CD8-positive, alpha-beta memory T cell (primary cell): Measurements from ENCODE around the gene C1QTNF12. TPM values are rescaled to one million over a fixed set of nuclear protein-coding genes. Genes with fewer than 3 reads are reported as not detected.
"Not testable (repeated sequence)": the region's sequence is repeated elsewhere in the genome, so short reads cannot be mapped to it uniquely, and the experiment has no call there.

Source experiments
- CTCF ChIA-PET: fragments of 350-600 bp; sonication (Branson Sonifier 250); formaldehyde crosslinking; loops from one replicate; lab custom pipeline; 2021; ENCODE audit warnings: antibody characterized with exemption; lab: Charles Lee
- POLR2A ChIA-PET: fragments of 350-600 bp; sonication (Branson Sonifier 250); formaldehyde crosslinking; loops from one replicate; lab custom pipeline; 2021; ENCODE audit warnings: antibody characterized with exemption; lab: Charles Lee
- DNase-seq, 5 donors: peaks; one replicate each; pipeline versions ENCODE4 v3.0.0 to v3.0.0-alpha.2; 2020 to 2022; ENCODE audit warnings: mixed read lengths in 1 of 5
- H3K27ac ChIP-seq: one replicate; pipeline ENCODE4 v1.7.0; 2013; ENCODE audit warnings: low read depth, mild to moderate bottlenecking, low read length, moderate library complexity
- H3K27me3 ChIP-seq: 2 replicates; pipeline ENCODE4 v1.7.0; 2013; ENCODE audit warnings: low read length, mild to moderate bottlenecking; ENCODE audit not compliant: insufficient read depth, poor library complexity, severe bottlenecking
- H3K36me3 ChIP-seq: 2 replicates; pipeline ENCODE4 v1.7.0; 2013; ENCODE audit warnings: mild to moderate bottlenecking, low read length, moderate library complexity; ENCODE audit not compliant: insufficient read depth
- H3K4me1 ChIP-seq: 2 replicates; pipeline ENCODE4 v1.7.0; 2013; ENCODE audit warnings: mild to moderate bottlenecking, low read length, moderate library complexity; ENCODE audit not compliant: insufficient read depth
- H3K4me3 ChIP-seq: 2 replicates; pipeline ENCODE4 v1.7.0; 2013; ENCODE audit warnings: mild to moderate bottlenecking, low read length
- H3K9me3 ChIP-seq: 2 replicates; pipeline ENCODE4 v1.7.0; 2013; ENCODE audit warnings: mild to moderate bottlenecking, low read length
- H3K27ac Mint-ChIP-seq, 8 donors: one replicate each; pipeline ENCODE4 v1.8.0; 2020 to 2021; ENCODE audit warnings: mixed read lengths in 8 of 8, mild to moderate bottlenecking in 6 of 8, inconsistent platforms in 3 of 8, moderate library complexity in 3 of 8
- H3K27me3 Mint-ChIP-seq, 2 donors: one replicate each; pipeline ENCODE4 v1.8.0; 2020 to 2021; ENCODE audit warnings: mixed read lengths in 2 of 2, mild to moderate bottlenecking in 1 of 2, moderate library complexity in 1 of 2
- H3K36me3 Mint-ChIP-seq, 3 donors: one replicate each; pipeline ENCODE4 v1.8.0; 2020 to 2021; ENCODE audit warnings: mixed read lengths in 3 of 3, inconsistent platforms in 1 of 3, mild to moderate bottlenecking in 1 of 3
- H3K4me1 Mint-ChIP-seq, 3 donors: one replicate each; pipeline ENCODE4 v1.8.0; 2020 to 2021; ENCODE audit warnings: mixed read lengths in 3 of 3, inconsistent platforms in 1 of 3, mild to moderate bottlenecking in 1 of 3
- H3K4me3 Mint-ChIP-seq, 7 donors: one replicate each; pipeline ENCODE4 v1.8.0; 2020 to 2021; ENCODE audit warnings: mixed read lengths in 7 of 7, mild to moderate bottlenecking in 6 of 7, moderate library complexity in 4 of 7, inconsistent platforms in 2 of 7
- H3K9me3 Mint-ChIP-seq, 5 donors: one replicate each; pipeline ENCODE4 v1.8.0; 2020 to 2022; ENCODE audit warnings: mixed read lengths in 5 of 5, mild to moderate bottlenecking in 3 of 5, moderate library complexity in 2 of 5, inconsistent platforms in 1 of 5
- polyA plus RNA-seq: library from polyadenylated mRNA; unstranded; fragments of 300-500 nt; fragmentation: Illumina TruSeq; gene quantifications from one replicate; pipeline ENCODE4 v1.2.3, GENCODE V29; 2021
- total RNA-seq, 2 experiments: library from RNA; stranded (reverse); gene quantifications; one replicate each; pipeline ENCODE4 v1.2.3, GENCODE V29; 2021

The C1QTNF12 gene
- total and polyA plus RNA-seq, 3 experiments from 2014 or later, result 0.51 to 1.1 TPM; not detected in 1

GRCh38 chr1:1254667-1254998, 8.1 kb upstream of the C1QTNF12 start:
- CTCF ChIA-PET, result interaction anchor here (0.9 kb wide), 1 partner anchor 121 kb away, joined by 3 read pairs; the partner anchor contains the start of gene AURKAIP1
- Histone ChIP-seq H3K9me3 (no peaks in the 10 kb centered on the region), H3K27me3 (no peaks in the 10 kb centered on the region), H3K4me1 (peaks cover 13% of the 10 kb centered on the region), H3K4me3 (no peak overlapping the region), H3K27ac (no peak overlapping the region), H3K36me3 (peaks cover 5% of the 10 kb centered on the region)
- H3K27ac Mint-ChIP-seq, result no peak overlapping the region
- no peaks in the 10 kb centered on the region for H3K27me3 Mint-ChIP-seq
- no peak for DNase-seq
- H3K4me1 Mint-ChIP-seq, result peaks cover 4 to 13% (median 13%) of the 10 kb centered on the region in 3 donors
- no peaks in the 10 kb centered on the region for H3K9me3 Mint-ChIP-seq
- H3K4me3 Mint-ChIP-seq, result no peak overlapping the region
- POLR2A ChIA-PET, result no interaction called here
- H3K36me3 Mint-ChIP-seq, result peaks cover 0 to 50% (median 2%) of the 10 kb centered on the region in 3 donors

GRCh38 chr1:1253972-1254666, 7.6 kb upstream of the C1QTNF12 start:
- Mint-ChIP-seq H3K4me3 (no peak overlapping the region), H3K36me3 (peaks cover 0 to 45% (median 2%) of the 10 kb centered on the region in 3 donors), H3K4me1 (peaks cover 3 to 14% (median 13%) of the 10 kb centered on the region in 3 donors), H3K27me3 (no peaks in the 10 kb centered on the region), H3K9me3 (no peaks in the 10 kb centered on the region), H3K27ac (no peak overlapping the region)
- ChIA-PET CTCF (no interaction called here), POLR2A (no interaction called here)
- peaks cover 3% of the 10 kb centered on the region for H3K36me3 ChIP-seq
- no peaks in the 10 kb centered on the region for H3K9me3 ChIP-seq
- DNase-seq, result no peak
- no peak overlapping the region for H3K27ac ChIP-seq
- H3K27me3 ChIP-seq, result no peaks in the 10 kb centered on the region
- H3K4me1 ChIP-seq, result peaks cover 13% of the 10 kb centered on the region
- no peak overlapping the region for H3K4me3 ChIP-seq

- H3K9me3 Mint-ChIP-seq, result no peaks in the 10 kb centered on the region
- Histone ChIP-seq H3K36me3 (no peaks in the 10 kb centered on the region), H3K27ac (no peak overlapping the region), H3K4me1 (peaks cover 13% of the 10 kb centered on the region), H3K9me3 (no peaks in the 10 kb centered on the region), H3K4me3 (no peak overlapping the region), H3K27me3 (no peaks in the 10 kb centered on the region)
- DNase-seq, result no peak
- no peak overlapping the region for H3K4me3 Mint-ChIP-seq
- no peaks in the 10 kb centered on the region for H3K27me3 Mint-ChIP-seq
- H3K36me3 Mint-ChIP-seq, result peaks cover 0 to 41% (median 2%) of the 10 kb centered on the region in 3 donors
- CTCF ChIA-PET, result no interaction called here
- POLR2A ChIA-PET, result no interaction called here
- peak overlapping the region in 1 of 8 donors; percentile 14 for H3K27ac Mint-ChIP-seq
- H3K4me1 Mint-ChIP-seq, result peaks cover 3 to 14% (median 13%) of the 10 kb centered on the region in 3 donors
Measured at GRCh38 chr1:1253314-1253713, 6.8 kb upstream of the C1QTNF12 start.

GRCh38 chr1:1250786-1251284, 4.3 kb upstream of the C1QTNF12 start:
- Mint-ChIP-seq H3K27me3 (no peaks in the 10 kb centered on the region), H3K9me3 (no peaks in the 10 kb centered on the region), H3K27ac (peak overlapping the region; percentile 50 to 97 (median 90)), H3K4me3 (peak overlapping the region in 6 of 7 donors; percentile 0 to 69 (median 55)), H3K4me1 (peaks cover 3 to 14% (median 13%) of the 10 kb centered on the region in 3 donors), H3K36me3 (peaks cover 0 to 28% (median 2%) of the 10 kb centered on the region in 3 donors)
- Histone ChIP-seq H3K27ac (no peak overlapping the region), H3K9me3 (no peaks in the 10 kb centered on the region), H3K36me3 (no peaks in the 10 kb centered on the region), H3K4me1 (peaks cover 13% of the 10 kb centered on the region), H3K27me3 (peaks cover 2% of the 10 kb centered on the region), H3K4me3 (peak overlapping the region; percentile 7)
- DNase-seq, result peak in 4 of 5 donors; percentile 50 to 82 (median 66)
- ChIA-PET POLR2A (no interaction called here), CTCF (interaction anchor here (1.0 to 1.2 kb wide), 4 partner anchors 23 to 128 kb away, joined by 3 to 6 read pairs (median 4); no protein-coding TSS in a partner anchor)

- POLR2A ChIA-PET, H3K9me3 ChIP-seq, H3K36me3 ChIP-seq, H3K27ac ChIP-seq, H3K4me3 ChIP-seq, H3K9me3 Mint-ChIP-seq, CTCF ChIA-PET, DNase-seq, H3K36me3 Mint-ChIP-seq, H3K27me3 Mint-ChIP-seq, H3K4me3 Mint-ChIP-seq, H3K27me3 ChIP-seq: not testable (repeated sequence)
- peaks cover 13% of the 10 kb centered on the region for H3K4me1 ChIP-seq
- Mint-ChIP-seq H3K4me1 (peaks cover 3 to 14% (median 13%) of the 10 kb centered on the region in 3 donors), H3K27ac (peak overlapping the region in 1 of 8 donors; percentile 72)
Measured at GRCh38 chr1:1248009-1248913, 1.7 kb upstream of the C1QTNF12 start.

GRCh38 chr1:1247341-1247913, 905 bp upstream of the C1QTNF12 start:
- H3K27me3 ChIP-seq, result peaks cover 3% of the 10 kb centered on the region
- Mint-ChIP-seq H3K9me3 (no peaks in the 10 kb centered on the region), H3K36me3 (no peaks in the 10 kb centered on the region), H3K27ac (no peak overlapping the region), H3K4me3 (no peak overlapping the region), H3K4me1 (peaks cover 3 to 14% (median 13%) of the 10 kb centered on the region in 3 donors), H3K27me3 (peaks cover 0 to 1% of the 10 kb centered on the region in 2 donors)
- H3K9me3 ChIP-seq, result no peaks in the 10 kb centered on the region
- no peak for DNase-seq
- POLR2A ChIA-PET, result interaction anchor here (0.6 kb wide), 1 partner anchor 105 kb away, joined by 4 read pairs; no protein-coding TSS in a partner anchor
- H3K4me1 ChIP-seq, result peaks cover 13% of the 10 kb centered on the region
- CTCF ChIA-PET, result no interaction called here
- H3K4me3 ChIP-seq, result no peak overlapping the region
- H3K36me3 ChIP-seq, result no peaks in the 10 kb centered on the region
- no peak overlapping the region for H3K27ac ChIP-seq

- ChIA-PET CTCF (no interaction called here), POLR2A (no interaction called here)
- Histone ChIP-seq H3K4me3 (no peak overlapping the region), H3K4me1 (peaks cover 8% of the 10 kb centered on the region), H3K27ac (no peak overlapping the region), H3K27me3 (peaks cover 3% of the 10 kb centered on the region), H3K36me3 (no peaks in the 10 kb centered on the region), H3K9me3 (no peaks in the 10 kb centered on the region)
- H3K27me3 Mint-ChIP-seq, result peaks cover 0 to 1% of the 10 kb centered on the region in 2 donors
- no peak overlapping the region for H3K4me3 Mint-ChIP-seq
- no peaks in the 10 kb centered on the region for H3K36me3 Mint-ChIP-seq
- DNase-seq, result no peak
- no peaks in the 10 kb centered on the region for H3K9me3 Mint-ChIP-seq
- H3K27ac Mint-ChIP-seq, result no peak overlapping the region
- H3K4me1 Mint-ChIP-seq, result peaks cover 1 to 11% (median 10%) of the 10 kb centered on the region in 3 donors
Measured at GRCh38 chr1:1245817-1246576, 525 bp downstream of the C1QTNF12 start.
